Neural cell (in vitro differentiated cells): ENCODE data around the gene CCDC30. TPM values are rescaled to one million over a fixed set of nuclear protein-coding genes. Genes with fewer than 3 reads are reported as not detected.

ENCODE experiments used
- H2AFZ ChIP-seq: fragments of 200-600, 300-800 bp; sonication (generic), shearing (Covaris generic); 2 replicates; pipeline ENCODE4 v1.6.0; 2014; ENCODE audit warnings: low read depth, mild to moderate bottlenecking, antibody characterized with exemption, low read length, moderate library complexity
- H3F3A ChIP-seq: fragments of 200-600 bp; shearing (Covaris generic); 2 replicates; pipeline ENCODE4 v1.6.1; 2016; ENCODE audit warnings: mild to moderate bottlenecking, moderate library complexity, mixed read lengths, antibody characterized with exemption, low read length; ENCODE audit not compliant: insufficient read depth, poor library complexity, severe bottlenecking
- H3K27ac ChIP-seq: fragments of 200-600, 300-800 bp; sonication (generic), shearing (Covaris generic); 2 replicates; pipeline ENCODE4 v1.5.1; 2014; ENCODE audit warnings: mild to moderate bottlenecking, low read length, moderate library complexity
- H3K27me3 ChIP-seq: fragments of 300-800, 200-600 bp; sonication (generic), shearing (Covaris generic); 2 replicates; pipeline ENCODE4 v1.6.0; 2014; ENCODE audit warnings: mild to moderate bottlenecking, low read depth, low read length, moderate library complexity; ENCODE audit not compliant: insufficient read depth
- H3K36me3 ChIP-seq: fragments of 300-800, 200-600 bp; sonication (generic), shearing (Covaris generic); 2 replicates; pipeline ENCODE4 v1.5.1; 2014; ENCODE audit warnings: mild to moderate bottlenecking, antibody characterized with exemption, low read length, moderate library complexity; ENCODE audit not compliant: insufficient read depth
- H3K4me2 ChIP-seq: fragments of 300-800, 200-600 bp; sonication (generic), shearing (Covaris generic); 2 replicates; pipeline ENCODE4 v1.6.0; 2014; ENCODE audit warnings: mild to moderate bottlenecking, low read length
- H3K4me3 ChIP-seq: fragments of 300-800, 200-600 bp; sonication (generic), shearing (Covaris generic); 2 replicates; pipeline ENCODE4 v1.5.1; 2014; ENCODE audit warnings: mild to moderate bottlenecking, low read length, moderate library complexity
- H3K79me2 ChIP-seq: fragments of 200-600 bp; shearing (Covaris generic); replicated peaks from 2 replicates; pipeline ENCODE4 v1.6.0; 2014; ENCODE audit warnings: mild to moderate bottlenecking, low read length, moderate library complexity; ENCODE audit not compliant: insufficient read depth
- H3K9ac ChIP-seq: fragments of 300-800, 200-600 bp; sonication (generic), shearing (Covaris generic); 2 replicates; pipeline ENCODE4 v1.6.1; 2016; ENCODE audit warnings: mild to moderate bottlenecking, low read length, mixed read lengths
- H3K9me2 ChIP-seq: fragments of 200-600 bp; shearing (Covaris generic); 2 replicates; pipeline ENCODE4 v1.6.1; 2016; ENCODE audit warnings: mild to moderate bottlenecking, low read length, mixed read lengths; ENCODE audit not compliant: insufficient read depth
- H3K9me3 ChIP-seq: fragments of 200-600, 300-800 bp; sonication (generic), shearing (Covaris generic); 2 replicates; pipeline ENCODE4 v1.6.1; 2016; ENCODE audit warnings: mild to moderate bottlenecking, mixed run types, low read length, moderate library complexity, mixed read lengths
- H4K20me1 ChIP-seq: fragments of 200-600 bp; shearing (Covaris generic); 2 replicates; pipeline ENCODE4 v1.6.1; 2016; ENCODE audit warnings: mild to moderate bottlenecking, mixed run types; ENCODE audit not compliant: insufficient read depth
- EP300 ChIP-seq: fragments of 450-650 bp; conservative IDR thresholded peaks from 2 replicates; pipeline ENCODE4 v1.6.1; 2014; ENCODE audit warnings: antibody characterized with exemption, mild to moderate bottlenecking, moderate library complexity; ENCODE audit not compliant: poor library complexity, severe bottlenecking
- EZH2 ChIP-seq: fragments of 200-600, 300-800 bp; shearing (Covaris generic), sonication (generic); IDR thresholded peaks from 2 replicates; pipeline ENCODE4 v1.6.1; 2014; ENCODE audit warnings: antibody characterized with exemption, low read length, borderline replicate concordance, mild to moderate bottlenecking; ENCODE audit not compliant: insufficient read depth, poor library complexity, severe bottlenecking
- MXI1 ChIP-seq: fragments of 450-650 bp; conservative IDR thresholded peaks from 2 replicates; pipeline ENCODE4 v1.6.1; 2014; ENCODE audit warnings: antibody characterized with exemption, mild to moderate bottlenecking; ENCODE audit not compliant: poor library complexity, severe bottlenecking
- POLR2AphosphoS5 ChIP-seq: IDR thresholded peaks from 2 replicates; pipeline ENCODE4 v1.6.1; 2012
- RAD21 ChIP-seq: fragments of 450-650 bp; conservative IDR thresholded peaks from 2 replicates; pipeline ENCODE4 v1.6.1; 2014; ENCODE audit warnings: antibody characterized with exemption, mild to moderate bottlenecking, moderate library complexity
- SMC3 ChIP-seq: fragments of 450-650 bp; conservative IDR thresholded peaks from 2 replicates; pipeline ENCODE4 v1.6.1; 2014; ENCODE audit warnings: antibody characterized with exemption, mild to moderate bottlenecking, moderate library complexity; ENCODE audit not compliant: poor library complexity
- TAF1 ChIP-seq: IDR thresholded peaks from 2 replicates; pipeline ENCODE4 v1.6.1; 2012; ENCODE audit warnings: low read depth
- polyA plus RNA-seq: library from polyadenylated mRNA; depleted of rRNA; stranded (reverse); fragments of >200 nt; gene quantifications from 2 replicates; pipeline ENCODE4 v1.2.3, GENCODE V29; 2014
- TF ChIP-seq, protein P1 (sequence below): IDR thresholded peaks from 2 replicates; pipeline ENCODE4 v1.6.1; 2012; ENCODE audit warnings: borderline replicate concordance
- TF ChIP-seq, protein P2 (sequence below): fragments of 450-650 bp; IDR thresholded peaks from 2 replicates; pipeline ENCODE4 v1.5.1; 2014; ENCODE audit warnings: antibody characterized with exemption, mild to moderate bottlenecking, moderate library complexity; ENCODE audit not compliant: poor library complexity, severe bottlenecking

Gene CCDC30
- polyA plus RNA-seq, 1 donor from 2014 or later: 13.2 TPM

- H3K4me2 ChIP-seq: no peak overlapping the region
- no peak overlapping the region for H3K9ac ChIP-seq
These were observed 150.7 kb downstream of the CCDC30 start for GRCh38 chr1:42613803-42614131.

DNA sequence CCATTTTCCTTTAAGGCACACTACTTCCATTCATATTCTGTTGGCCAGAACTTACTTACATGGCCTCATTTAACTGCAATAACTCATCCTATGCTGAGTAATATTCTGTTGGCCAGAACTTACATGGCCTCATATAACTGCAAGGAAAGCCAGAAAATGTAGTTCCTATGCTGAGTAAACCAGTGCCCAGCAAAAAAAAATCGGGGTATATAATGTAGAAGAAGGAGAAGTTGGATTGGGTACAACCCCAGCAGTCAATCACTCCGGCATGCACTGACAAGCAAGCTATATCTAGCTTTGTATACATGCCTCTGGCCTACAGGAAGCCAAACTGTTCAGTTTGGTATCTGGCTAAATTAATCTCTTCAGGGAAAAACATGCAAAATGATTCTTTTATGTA lies 155.8 kb downstream of the CCDC30 start:
- TF ChIP-seq, protein P1, sequence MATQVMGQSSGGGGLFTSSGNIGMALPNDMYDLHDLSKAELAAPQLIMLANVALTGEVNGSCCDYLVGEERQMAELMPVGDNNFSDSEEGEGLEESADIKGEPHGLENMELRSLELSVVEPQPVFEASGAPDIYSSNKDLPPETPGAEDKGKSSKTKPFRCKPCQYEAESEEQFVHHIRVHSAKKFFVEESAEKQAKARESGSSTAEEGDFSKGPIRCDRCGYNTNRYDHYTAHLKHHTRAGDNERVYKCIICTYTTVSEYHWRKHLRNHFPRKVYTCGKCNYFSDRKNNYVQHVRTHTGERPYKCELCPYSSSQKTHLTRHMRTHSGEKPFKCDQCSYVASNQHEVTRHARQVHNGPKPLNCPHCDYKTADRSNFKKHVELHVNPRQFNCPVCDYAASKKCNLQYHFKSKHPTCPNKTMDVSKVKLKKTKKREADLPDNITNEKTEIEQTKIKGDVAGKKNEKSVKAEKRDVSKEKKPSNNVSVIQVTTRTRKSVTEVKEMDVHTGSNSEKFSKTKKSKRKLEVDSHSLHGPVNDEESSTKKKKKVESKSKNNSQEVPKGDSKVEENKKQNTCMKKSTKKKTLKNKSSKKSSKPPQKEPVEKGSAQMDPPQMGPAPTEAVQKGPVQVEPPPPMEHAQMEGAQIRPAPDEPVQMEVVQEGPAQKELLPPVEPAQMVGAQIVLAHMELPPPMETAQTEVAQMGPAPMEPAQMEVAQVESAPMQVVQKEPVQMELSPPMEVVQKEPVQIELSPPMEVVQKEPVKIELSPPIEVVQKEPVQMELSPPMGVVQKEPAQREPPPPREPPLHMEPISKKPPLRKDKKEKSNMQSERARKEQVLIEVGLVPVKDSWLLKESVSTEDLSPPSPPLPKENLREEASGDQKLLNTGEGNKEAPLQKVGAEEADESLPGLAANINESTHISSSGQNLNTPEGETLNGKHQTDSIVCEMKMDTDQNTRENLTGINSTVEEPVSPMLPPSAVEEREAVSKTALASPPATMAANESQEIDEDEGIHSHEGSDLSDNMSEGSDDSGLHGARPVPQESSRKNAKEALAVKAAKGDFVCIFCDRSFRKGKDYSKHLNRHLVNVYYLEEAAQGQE: no peak
- TF ChIP-seq POLR2AphosphoS5 (no peak), RAD21 (no peak), SMC3 (no peak), TAF1 (no peak), EZH2 (no peak), EP300 (no peak), MXI1 (no peak)
- TF ChIP-seq, protein P2, sequence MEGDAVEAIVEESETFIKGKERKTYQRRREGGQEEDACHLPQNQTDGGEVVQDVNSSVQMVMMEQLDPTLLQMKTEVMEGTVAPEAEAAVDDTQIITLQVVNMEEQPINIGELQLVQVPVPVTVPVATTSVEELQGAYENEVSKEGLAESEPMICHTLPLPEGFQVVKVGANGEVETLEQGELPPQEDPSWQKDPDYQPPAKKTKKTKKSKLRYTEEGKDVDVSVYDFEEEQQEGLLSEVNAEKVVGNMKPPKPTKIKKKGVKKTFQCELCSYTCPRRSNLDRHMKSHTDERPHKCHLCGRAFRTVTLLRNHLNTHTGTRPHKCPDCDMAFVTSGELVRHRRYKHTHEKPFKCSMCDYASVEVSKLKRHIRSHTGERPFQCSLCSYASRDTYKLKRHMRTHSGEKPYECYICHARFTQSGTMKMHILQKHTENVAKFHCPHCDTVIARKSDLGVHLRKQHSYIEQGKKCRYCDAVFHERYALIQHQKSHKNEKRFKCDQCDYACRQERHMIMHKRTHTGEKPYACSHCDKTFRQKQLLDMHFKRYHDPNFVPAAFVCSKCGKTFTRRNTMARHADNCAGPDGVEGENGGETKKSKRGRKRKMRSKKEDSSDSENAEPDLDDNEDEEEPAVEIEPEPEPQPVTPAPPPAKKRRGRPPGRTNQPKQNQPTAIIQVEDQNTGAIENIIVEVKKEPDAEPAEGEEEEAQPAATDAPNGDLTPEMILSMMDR: no peak
- Histone ChIP-seq H2AFZ (no peak overlapping the region), H3K4me3 (no peak overlapping the region), H3K4me2 (no peak overlapping the region), H3K36me3 (no peaks in the 10 kb centered on the region), H4K20me1 (no peaks in the 10 kb centered on the region), H3F3A (no peaks in the 10 kb centered on the region), H3K9me3 (no peaks in the 10 kb centered on the region), H3K9me2 (no peaks in the 10 kb centered on the region), H3K27ac (no peak overlapping the region), H3K79me2 (no peaks in the 10 kb centered on the region), H3K27me3 (no peaks in the 10 kb centered on the region), H3K9ac (no peak overlapping the region)

More at GRCh38 chr1:42613803-42614131, 150.7 kb downstream of the CCDC30 start:
- H3K79me2 ChIP-seq: no peaks in the 10 kb centered on the region
- H3F3A ChIP-seq: no peaks in the 10 kb centered on the region
- no peaks in the 10 kb centered on the region for H4K20me1 ChIP-seq
- H3K4me3 ChIP-seq: no peak overlapping the region
- TF ChIP-seq POLR2AphosphoS5 (no peak), SMC3 (no peak), RAD21 (no peak), TAF1 (no peak)
- TF ChIP-seq, protein P1: no peak
- TF ChIP-seq, protein P2: no peak
- no peaks in the 10 kb centered on the region for H3K9me2 ChIP-seq
- H3K27me3 ChIP-seq: no peaks in the 10 kb centered on the region
- no peaks in the 10 kb centered on the region for H3K36me3 ChIP-seq
- no peak overlapping the region for H2AFZ ChIP-seq
- H3K27ac ChIP-seq: no peak overlapping the region
- H3K9me3 ChIP-seq: no peaks in the 10 kb centered on the region
